ENCODE measurements around the gene USP2.

Gene USP2

DNA sequence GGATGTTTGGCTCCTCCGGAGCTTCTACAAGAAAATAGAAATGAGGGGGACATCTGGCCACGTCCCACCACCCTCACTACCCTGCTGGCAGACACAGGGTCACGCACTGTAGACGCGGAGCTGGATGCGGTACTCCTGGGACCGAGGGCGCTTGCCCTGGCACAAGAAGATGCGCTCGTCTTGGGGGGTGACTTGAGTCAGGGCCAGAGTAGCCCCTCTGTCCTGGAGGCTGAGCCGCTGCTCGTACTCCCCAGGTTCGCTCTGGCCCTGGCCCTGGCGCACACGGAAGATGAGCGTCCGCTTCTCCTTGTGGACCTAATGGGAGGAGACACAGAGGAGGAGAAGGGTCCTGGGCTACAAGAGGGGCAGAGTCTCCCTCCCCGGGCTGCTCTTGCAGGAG lies 66.8 kb downstream of the USP2 start:
- H2AFZ ChIP-seq (ENCODE audit: low read length, unreplicated experiment) = no peak overlapping the region
- H3K4me1 ChIP-seq (ENCODE audit: control insufficient read depth, insufficient read depth, low read length, unreplicated experiment) = peaks cover 27% of the 10 kb centered on the region
- H3K27me3 ChIP-seq (ENCODE audit: insufficient read depth, low read length) = peaks cover 7% of the 10 kb centered on the region; the same call in 1 of the 2 replicates
- no peak overlapping the region for H3K4me3 ChIP-seq (ENCODE audit: low read depth, low read length)
- no peaks in the 10 kb centered on the region for H3K36me3 ChIP-seq (ENCODE audit: insufficient read depth, low read length)
- H3K27ac ChIP-seq (ENCODE audit: low read depth, low read length) = no peak overlapping the region
- no peaks in the 10 kb centered on the region for H3K79me2 ChIP-seq (ENCODE audit: control insufficient read depth, insufficient read depth, low read length, unreplicated experiment)

GRCh38 chr11:119310682-119311052 lies 70.8 kb downstream of the USP2 start:
- H3K36me3 ChIP-seq (ENCODE audit: insufficient read depth, low read length) = no peaks in the 10 kb centered on the region
- H3K4me3 ChIP-seq (ENCODE audit: low read depth, low read length) = no peak overlapping the region
- no peaks in the 10 kb centered on the region for H3K27me3 ChIP-seq (ENCODE audit: insufficient read depth, low read length)
- no peak overlapping the region for H2AFZ ChIP-seq (ENCODE audit: low read length, unreplicated experiment)
- H3K4me1 ChIP-seq (ENCODE audit: control insufficient read depth, insufficient read depth, low read length, unreplicated experiment) = peaks cover 5% of the 10 kb centered on the region
- H3K79me2 ChIP-seq (ENCODE audit: control insufficient read depth, insufficient read depth, low read length, unreplicated experiment) = no peaks in the 10 kb centered on the region
- no peak overlapping the region for H3K27ac ChIP-seq (ENCODE audit: low read depth, low read length)

- no peak overlapping the region for H2AFZ ChIP-seq (ENCODE audit: low read length, unreplicated experiment)
- H3K27ac ChIP-seq (ENCODE audit: low read depth, low read length) = no peak overlapping the region
- no peaks in the 10 kb centered on the region for H3K36me3 ChIP-seq (ENCODE audit: insufficient read depth, low read length)
- no peaks in the 10 kb centered on the region for H3K79me2 ChIP-seq (ENCODE audit: control insufficient read depth, insufficient read depth, low read length, unreplicated experiment)
- H3K4me3 ChIP-seq (ENCODE audit: low read depth, low read length) = no peak overlapping the region
- H3K4me1 ChIP-seq (ENCODE audit: control insufficient read depth, insufficient read depth, low read length, unreplicated experiment) = no peaks in the 10 kb centered on the region
- H3K27me3 ChIP-seq (ENCODE audit: insufficient read depth, low read length) = no peaks in the 10 kb centered on the region
These were observed 71.4 kb downstream of the USP2 start for GRCh38 chr11:119309953-119310681.

DNA sequence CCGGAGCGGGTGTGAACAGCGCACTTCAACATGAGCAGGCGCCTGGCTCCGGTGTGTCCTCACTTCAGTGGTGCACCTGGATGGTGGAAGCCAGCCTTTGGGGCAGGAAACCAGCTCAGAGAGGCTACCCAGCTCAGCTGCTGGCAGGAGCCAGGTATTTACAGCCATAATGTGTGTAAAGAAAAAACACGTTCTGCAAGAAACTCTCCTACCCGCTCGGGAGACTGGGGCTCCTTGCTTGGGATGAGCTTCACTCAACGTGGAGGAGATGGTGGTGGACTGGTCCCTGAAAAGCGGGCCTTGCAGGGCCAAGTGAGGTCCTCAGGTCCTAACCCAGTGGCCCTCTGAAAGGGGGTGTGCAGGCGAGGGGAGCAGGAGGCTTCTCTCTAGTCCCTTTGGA lies 72.1 kb downstream of the USP2 start:
- H3K4me1 ChIP-seq (ENCODE audit: control insufficient read depth, insufficient read depth, low read length, unreplicated experiment) = no peaks in the 10 kb centered on the region
- H3K27ac ChIP-seq (ENCODE audit: low read depth, low read length) = no peak overlapping the region
- H3K79me2 ChIP-seq (ENCODE audit: control insufficient read depth, insufficient read depth, low read length, unreplicated experiment) = no peaks in the 10 kb centered on the region
- H3K4me3 ChIP-seq (ENCODE audit: low read depth, low read length) = no peak overlapping the region
- no peaks in the 10 kb centered on the region for H3K27me3 ChIP-seq (ENCODE audit: insufficient read depth, low read length)
- H3K36me3 ChIP-seq (ENCODE audit: insufficient read depth, low read length) = no peaks in the 10 kb centered on the region
- no peak overlapping the region for H2AFZ ChIP-seq (ENCODE audit: low read length, unreplicated experiment)

GRCh38 chr11:119307974-119308373 lies 73.5 kb downstream of the USP2 start:
- Histone ChIP-seq H3K4me3 (ENCODE audit: low read depth, low read length) (no peak overlapping the region), H3K79me2 (ENCODE audit: control insufficient read depth, insufficient read depth, low read length, unreplicated experiment) (no peaks in the 10 kb centered on the region), H3K27ac (ENCODE audit: low read depth, low read length) (no peak overlapping the region), H3K36me3 (ENCODE audit: insufficient read depth, low read length) (peaks cover 8% of the 10 kb centered on the region; the same call in 1 of the 2 replicates), H3K4me1 (ENCODE audit: control insufficient read depth, insufficient read depth, low read length, unreplicated experiment) (no peaks in the 10 kb centered on the region), H3K27me3 (ENCODE audit: insufficient read depth, low read length) (no peaks in the 10 kb centered on the region), H2AFZ (ENCODE audit: low read length, unreplicated experiment) (no peak overlapping the region)

DNA sequence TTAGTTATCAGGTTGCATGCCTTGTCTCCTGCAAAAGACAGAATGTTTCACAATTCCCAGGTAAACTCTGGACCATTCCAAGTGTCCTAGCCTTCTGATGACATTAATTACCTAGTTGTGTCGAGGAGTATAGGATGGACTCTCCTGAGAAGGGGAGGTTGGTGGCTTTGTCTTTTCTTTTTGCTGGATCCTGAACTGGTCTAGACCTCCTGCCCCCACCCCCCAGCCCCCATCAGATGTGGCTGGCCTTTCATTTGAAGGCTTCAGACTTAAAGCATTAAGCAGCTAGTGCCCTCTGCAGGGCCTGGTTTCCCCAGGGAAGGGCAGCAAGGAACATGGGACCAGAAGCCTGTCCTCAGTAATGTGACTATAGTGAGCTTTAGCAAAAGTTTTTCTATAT lies 74.3 kb downstream of the USP2 start:
- Histone ChIP-seq H3K79me2 (ENCODE audit: control insufficient read depth, insufficient read depth, low read length, unreplicated experiment) (no peaks in the 10 kb centered on the region), H3K4me3 (ENCODE audit: low read depth, low read length) (no peak overlapping the region), H3K27ac (ENCODE audit: low read depth, low read length) (no peak overlapping the region), H3K27me3 (ENCODE audit: insufficient read depth, low read length) (no peaks in the 10 kb centered on the region), H2AFZ (ENCODE audit: low read length, unreplicated experiment) (no peak overlapping the region), H3K4me1 (ENCODE audit: control insufficient read depth, insufficient read depth, low read length, unreplicated experiment) (no peaks in the 10 kb centered on the region), H3K36me3 (ENCODE audit: insufficient read depth, low read length) (peaks cover 9% of the 10 kb centered on the region; the same call in 1 of the 2 replicates)

GRCh38 chr11:119306373-119306890 lies 75.1 kb downstream of the USP2 start:
- H3K4me3 ChIP-seq (ENCODE audit: low read depth, low read length) = no peak overlapping the region
- no peaks in the 10 kb centered on the region for H3K4me1 ChIP-seq (ENCODE audit: control insufficient read depth, insufficient read depth, low read length, unreplicated experiment)
- H3K79me2 ChIP-seq (ENCODE audit: control insufficient read depth, insufficient read depth, low read length, unreplicated experiment) = no peaks in the 10 kb centered on the region
- H3K36me3 ChIP-seq (ENCODE audit: insufficient read depth, low read length) = peaks cover 9% of the 10 kb centered on the region; the same call in 1 of the 2 replicates
- H2AFZ ChIP-seq (ENCODE audit: low read length, unreplicated experiment) = no peak overlapping the region
- H3K27ac ChIP-seq (ENCODE audit: low read depth, low read length) = peak overlapping the region; percentile 8; the same call in 1 of the 2 replicates
- H3K27me3 ChIP-seq (ENCODE audit: insufficient read depth, low read length) = no peaks in the 10 kb centered on the region

DNA sequence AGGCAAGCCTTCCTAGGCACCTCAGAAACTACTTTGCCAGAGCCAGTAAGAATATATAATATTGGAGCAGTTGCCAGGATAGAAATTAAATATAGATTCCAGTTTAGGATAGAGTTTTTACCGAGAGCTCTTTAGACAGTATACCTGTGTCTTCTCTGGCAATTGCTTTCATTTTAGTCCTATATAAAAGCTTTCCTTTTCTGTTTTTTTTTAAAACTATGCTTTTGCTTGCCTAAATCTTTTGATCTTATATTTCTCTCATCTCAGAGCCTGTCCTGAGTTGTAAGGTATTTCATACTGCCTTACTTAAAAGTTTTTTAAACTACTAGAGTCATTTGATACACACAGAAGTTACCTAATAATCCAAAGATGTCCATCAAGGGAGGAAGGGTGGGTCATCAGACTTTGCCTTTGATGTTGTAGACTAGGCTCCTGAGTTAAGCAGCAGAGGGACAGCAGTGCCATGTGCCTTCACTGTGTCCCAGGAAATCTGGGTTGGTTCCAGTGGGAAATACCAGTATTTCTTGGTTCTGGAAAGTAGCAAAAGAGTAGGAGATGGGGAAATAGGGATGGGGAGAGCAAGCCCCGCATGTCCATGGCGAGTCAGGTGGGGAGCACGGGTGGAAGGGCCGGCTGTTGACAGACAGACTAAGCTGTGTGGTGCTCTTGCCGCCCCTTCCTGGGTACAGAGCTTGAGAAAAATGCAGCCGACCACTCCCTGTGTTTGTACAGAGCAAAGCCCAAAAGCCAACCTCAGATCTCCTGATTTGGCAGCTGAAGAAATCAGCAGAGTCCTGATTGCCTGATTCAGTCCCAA lies 75.7 kb downstream of the USP2 start:
- Histone ChIP-seq H3K27me3 (ENCODE audit: insufficient read depth, low read length) (no peaks in the 10 kb centered on the region), H3K79me2 (ENCODE audit: control insufficient read depth, insufficient read depth, low read length, unreplicated experiment) (no peaks in the 10 kb centered on the region), H3K4me3 (ENCODE audit: low read depth, low read length) (no peak overlapping the region), H3K36me3 (ENCODE audit: insufficient read depth, low read length) (peaks cover 14% of the 10 kb centered on the region; the same call in 1 of the 2 replicates), H3K27ac (ENCODE audit: low read depth, low read length) (no peak overlapping the region), H2AFZ (ENCODE audit: low read length, unreplicated experiment) (no peak overlapping the region), H3K4me1 (ENCODE audit: control insufficient read depth, insufficient read depth, low read length, unreplicated experiment) (no peaks in the 10 kb centered on the region)

Data from ACC112 (cell line).